ENCODE measurements around the gene LTO1. TPM values are rescaled to one million over a fixed set of nuclear protein-coding genes. Genes with fewer than 3 reads are reported as not detected.

Gene LTO1
- polyA plus RNA-seq, 1 donor (not counting 4 experiments of a cell fraction or from before 2014, with no cell fraction given), result 24.3 TPM

DNA sequence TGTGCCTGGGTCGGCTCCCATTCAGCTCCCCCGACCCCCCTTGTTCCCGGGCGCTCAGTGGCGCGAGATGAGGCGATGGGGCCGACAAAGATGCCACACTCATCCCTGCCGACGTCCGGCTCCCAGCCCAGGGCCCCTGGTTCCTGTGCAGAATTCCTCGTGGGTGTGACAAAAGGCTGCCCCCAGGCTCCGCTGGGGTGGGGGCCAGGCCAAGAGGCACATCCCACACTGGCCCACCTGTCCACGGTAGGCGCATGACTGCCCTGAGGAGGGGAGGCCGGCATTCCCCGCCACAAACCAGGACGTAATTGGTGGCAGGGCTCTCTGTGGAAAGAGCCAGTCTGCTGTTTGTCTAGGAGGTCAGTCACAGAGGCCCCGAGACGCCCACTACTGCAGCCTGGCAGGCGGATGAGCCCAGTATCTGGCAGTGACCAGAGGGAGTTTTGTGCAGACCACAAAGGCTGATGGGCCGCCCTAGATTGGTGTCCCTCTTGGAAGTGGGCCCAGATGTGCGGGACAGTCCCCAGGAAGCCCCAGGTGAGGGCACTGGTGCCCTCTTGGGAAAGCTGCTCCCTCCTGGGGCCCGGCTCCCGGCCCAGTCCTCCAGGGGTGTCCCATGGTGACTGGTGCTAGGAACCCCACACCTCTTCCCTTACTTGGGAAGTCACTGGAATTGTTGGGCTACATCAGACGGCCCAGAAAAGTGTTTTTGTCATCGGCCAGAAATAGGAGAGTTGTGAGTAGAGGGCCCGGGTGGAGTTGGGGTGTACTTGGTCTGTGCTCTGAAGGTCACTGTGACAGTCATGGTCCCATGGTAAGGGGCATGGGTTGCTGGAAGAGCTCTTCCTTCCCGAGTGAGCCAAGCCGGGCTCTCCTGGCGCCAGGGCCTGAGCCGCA, 28.4 kb downstream of the LTO1 start:
- H3K9me1 ChIP-seq (ENCODE audit: control insufficient read depth, extremely low read depth, insufficient read depth, low read length), result peaks cover 2% of the 10 kb centered on the region
- no peaks in the 10 kb centered on the region for H3K9me3 ChIP-seq (ENCODE audit: control insufficient read depth, low read depth, low read length)
- H3K4me1 ChIP-seq (ENCODE audit: control insufficient read depth, extremely low read depth, insufficient read depth, low read length), result peaks cover 9% of the 10 kb centered on the region
- TF ChIP-seq EZH2 (IDR thresholded peaks at IDR 0.05; ENCODE audit: low read length), result no peak
- TF ChIP-seq CTCF (optimal IDR thresholded peaks at IDR 0.05 in 1 of 3, IDR thresholded peaks at IDR 0.05 in 1 of 3, conservative IDR thresholded peaks at IDR 0.05 in 1 of 3; ENCODE audit: extremely low read depth in 1 of 3, insufficient read depth in 2 of 3, low read length in 3 of 3), result no peak
- no peak overlapping the region for H3K9ac ChIP-seq (ENCODE audit: control insufficient read depth, extremely low read depth, insufficient read depth, low read length)
- no peak overlapping the region for H3K4me2 ChIP-seq (ENCODE audit: control insufficient read depth, extremely low read depth, insufficient read depth, low read depth, low read length)
- H4K20me1 ChIP-seq (ENCODE audit: control insufficient read depth, extremely low read depth, insufficient read depth, low read length), result peaks cover 35% of the 10 kb centered on the region
- DNase-seq (ENCODE audit: low read depth, low spot score) (no peak), FAIRE-seq (no peak)
- no peaks in the 10 kb centered on the region for H3K27me3 ChIP-seq (ENCODE audit: control insufficient read depth, extremely low read depth, insufficient read depth, low read length)
- H3K4me3 ChIP-seq (ENCODE audit: control insufficient read depth in 2 of 3, extremely low read depth in 1 of 3, insufficient read depth in 2 of 3, low read depth in 1 of 3, low read length in 3 of 3), result no peak overlapping the region
- peaks cover 50% of the 10 kb centered on the region in 2 experiments for H3K36me3 ChIP-seq (ENCODE audit: control insufficient read depth in 2 of 2, extremely low read depth in 1 of 2, insufficient read depth in 2 of 2, low read length in 2 of 2)
- dilution Hi-C loops (cut with MboI; ENCODE audit: extremely low pct_ligation_motif_present, low sequenced_read_pairs), result no loop called here
- H2AFZ ChIP-seq (ENCODE audit: control insufficient read depth, low read length), result no peak overlapping the region
- H3K79me2 ChIP-seq (ENCODE audit: control insufficient read depth, insufficient read depth, low read length), result peaks cover 56% of the 10 kb centered on the region
- no peak overlapping the region for H3K27ac ChIP-seq (ENCODE audit: control insufficient read depth, insufficient read depth, low read length)

GRCh38 chr11:69645801-69646492, 29.2 kb downstream of the LTO1 start:
- no peak overlapping the region for H3K4me2 ChIP-seq (ENCODE audit: control insufficient read depth, extremely low read depth, insufficient read depth, low read depth, low read length)
- TF ChIP-seq EZH2 (IDR thresholded peaks at IDR 0.05; ENCODE audit: low read length) (no peak), CTCF (optimal IDR thresholded peaks at IDR 0.05 in 1 of 3, IDR thresholded peaks at IDR 0.05 in 1 of 3, conservative IDR thresholded peaks at IDR 0.05 in 1 of 3; ENCODE audit: extremely low read depth in 1 of 3, insufficient read depth in 2 of 3, low read length in 3 of 3) (no peak)
- no peak for DNase-seq (ENCODE audit: low read depth, low spot score)
- H4K20me1 ChIP-seq (ENCODE audit: control insufficient read depth, extremely low read depth, insufficient read depth, low read length), result peaks cover 35% of the 10 kb centered on the region
- H2AFZ ChIP-seq (ENCODE audit: control insufficient read depth, low read length), result no peak overlapping the region
- H3K4me1 ChIP-seq (ENCODE audit: control insufficient read depth, extremely low read depth, insufficient read depth, low read length), result peaks cover 9% of the 10 kb centered on the region
- H3K27ac ChIP-seq (ENCODE audit: control insufficient read depth, insufficient read depth, low read length), result no peak overlapping the region
- peaks cover 64% of the 10 kb centered on the region for H3K79me2 ChIP-seq (ENCODE audit: control insufficient read depth, insufficient read depth, low read length)
- no peak for FAIRE-seq
- peaks cover 44 to 48% of the 10 kb centered on the region in 2 experiments for H3K36me3 ChIP-seq (ENCODE audit: control insufficient read depth in 2 of 2, extremely low read depth in 1 of 2, insufficient read depth in 2 of 2, low read length in 2 of 2)
- no peak overlapping the region for H3K9ac ChIP-seq (ENCODE audit: control insufficient read depth, extremely low read depth, insufficient read depth, low read length)
- no peak overlapping the region for H3K4me3 ChIP-seq (ENCODE audit: control insufficient read depth in 2 of 3, extremely low read depth in 1 of 3, insufficient read depth in 2 of 3, low read depth in 1 of 3, low read length in 3 of 3)
- peaks cover 2% of the 10 kb centered on the region for H3K9me1 ChIP-seq (ENCODE audit: control insufficient read depth, extremely low read depth, insufficient read depth, low read length)
- dilution Hi-C loops (cut with MboI; ENCODE audit: extremely low pct_ligation_motif_present, low sequenced_read_pairs), result no loop called here
- no peaks in the 10 kb centered on the region for H3K27me3 ChIP-seq (ENCODE audit: control insufficient read depth, extremely low read depth, insufficient read depth, low read length)
- no peaks in the 10 kb centered on the region for H3K9me3 ChIP-seq (ENCODE audit: control insufficient read depth, low read depth, low read length)

All from keratinocyte (primary cell).